T-helper 1 cell (primary cell): ENCODE measurements around the gene ITGA8.
"Not testable (repeated sequence)": the region's sequence is repeated elsewhere in the genome, so short reads cannot be mapped to it uniquely, and the experiment has no call there.

Experiments
- DNase-seq, 5 donors: peaks; one replicate each; pipeline ENCODE4 v3.0.0-alpha.2; 2012 to 2020

The ITGA8 gene

GRCh38 chr10:15605740-15606369 is 113.9 kb downstream of the ITGA8 start:
- DNase-seq, result no peak

- DNase-seq, result no peak
Observed at GRCh38 chr10:15603446-15604011, 116.2 kb downstream of the ITGA8 start.

GRCh38 chr10:15601819-15602218 is 117.9 kb downstream of the ITGA8 start:
- no peak for DNase-seq

- DNase-seq, result no peak
Observed at GRCh38 chr10:15595260-15595659, 124.5 kb downstream of the ITGA8 start.

- no peak for DNase-seq
Observed at GRCh38 chr10:15591937-15592336, 127.8 kb downstream of the ITGA8 start.

- no peak for DNase-seq
Observed at GRCh38 chr10:15591431-15591830, 128.3 kb downstream of the ITGA8 start.

GRCh38 chr10:15588635-15589508 is 130.8 kb downstream of the ITGA8 start:
- no peak for DNase-seq

GRCh38 chr10:15588151-15588550 is 131.6 kb downstream of the ITGA8 start:
- no peak for DNase-seq

GRCh38 chr10:15587271-15587670 is 132.5 kb downstream of the ITGA8 start:
- no peak for DNase-seq

- DNase-seq, result peak in 1 of 5 donors; percentile 45
Observed at GRCh38 chr10:15585303-15585715, 134.4 kb downstream of the ITGA8 start.

GRCh38 chr10:15582972-15583371 is 136.8 kb downstream of the ITGA8 start:
- not testable (repeated sequence) for DNase-seq

- no peak for DNase-seq
Observed at GRCh38 chr10:15579605-15580004, 140.1 kb downstream of the ITGA8 start.

- DNase-seq, result no peak
Observed at GRCh38 chr10:15572531-15573045, 147.1 kb downstream of the ITGA8 start.

- DNase-seq, result no peak
Observed at GRCh38 chr10:15571575-15571974, 148.1 kb downstream of the ITGA8 start.

- DNase-seq, result no peak
Observed at GRCh38 chr10:15570738-15571339, 148.9 kb downstream of the ITGA8 start.

GRCh38 chr10:15567952-15568351 is 151.8 kb downstream of the ITGA8 start:
- DNase-seq, result no peak

GRCh38 chr10:15563246-15563645 is 156.5 kb downstream of the ITGA8 start:
- no peak for DNase-seq

- DNase-seq, result no peak
Observed at GRCh38 chr10:15562578-15562977, 157.1 kb downstream of the ITGA8 start.

GRCh38 chr10:15562116-15562515 is 157.6 kb downstream of the ITGA8 start:
- DNase-seq, result no peak

- no peak for DNase-seq
Observed at GRCh38 chr10:15558136-15558535, 161.6 kb downstream of the ITGA8 start.

- not testable (repeated sequence) for DNase-seq
Observed at GRCh38 chr10:15557168-15557567, 162.6 kb downstream of the ITGA8 start.

GRCh38 chr10:15550950-15551349 is 168.8 kb downstream of the ITGA8 start:
- DNase-seq, result no peak

- DNase-seq, result no peak
Observed at GRCh38 chr10:15548331-15548730, 171.4 kb downstream of the ITGA8 start.
